ENCODE results near the gene SLC16A7. TPM values are rescaled to one million over a fixed set of nuclear protein-coding genes. Genes with fewer than 3 reads are reported as not detected.

Gene SLC16A7
- total and polyA plus RNA-seq, 9 donors, result 2.0 to 21.9 (median 13.7) TPM

GRCh38 chr12:59574406-59574805, 21.4 kb upstream of the SLC16A7 start:
- no peak for DNase-seq
- H3K9me3 ChIP-seq, result no peaks in the 10 kb centered on the region
- intact Hi-C loops (cut with DNase I), result no loop called here
- no peaks in the 10 kb centered on the region for H3K36me3 ChIP-seq
- no peaks in the 10 kb centered on the region for H3K4me1 ChIP-seq (ENCODE audit: insufficient read depth)
- H3K4me3 ChIP-seq, result no peak overlapping the region
- H3K27ac ChIP-seq, result no peak overlapping the region
- no peaks in the 10 kb centered on the region for H3K27me3 ChIP-seq
- no peak for TF ChIP-seq EP300 (IDR thresholded peaks at IDR 0.05)

GRCh38 chr12:59575826-59576225, 20.0 kb upstream of the SLC16A7 start:
- no peak overlapping the region for H3K4me3 ChIP-seq
- no peaks in the 10 kb centered on the region for H3K36me3 ChIP-seq
- DNase-seq, result no peak
- TF ChIP-seq POLR2A (IDR thresholded peaks at IDR 0.05) (no peak), CTCF (IDR thresholded peaks at IDR 0.05) (no peak), EP300 (IDR thresholded peaks at IDR 0.05) (no peak)
- H3K27me3 ChIP-seq, result no peaks in the 10 kb centered on the region
- H3K4me1 ChIP-seq (ENCODE audit: insufficient read depth), result no peaks in the 10 kb centered on the region
- intact Hi-C loops (cut with DNase I), result no loop called here
- H3K27ac ChIP-seq, result no peak overlapping the region
- H3K9me3 ChIP-seq, result no peaks in the 10 kb centered on the region
- 82 to 93% (median 86%) methylated on average over 2 of the region's 2 CpGs for WGBS, 3 donors

GRCh38 chr12:59578254-59578653, 17.6 kb upstream of the SLC16A7 start:
- no peak overlapping the region for H3K4me3 ChIP-seq
- H3K27ac ChIP-seq, result no peak overlapping the region
- no peaks in the 10 kb centered on the region for H3K27me3 ChIP-seq
- H3K9me3 ChIP-seq, result no peaks in the 10 kb centered on the region
- no peaks in the 10 kb centered on the region for H3K36me3 ChIP-seq
- no peaks in the 10 kb centered on the region for H3K4me1 ChIP-seq (ENCODE audit: insufficient read depth)
- TF ChIP-seq CTCF (IDR thresholded peaks at IDR 0.05) (no peak), EP300 (IDR thresholded peaks at IDR 0.05) (no peak), POLR2A (IDR thresholded peaks at IDR 0.05) (no peak)
- intact Hi-C loops (cut with DNase I), result no loop called here
- 87 to 94% (median 90%) methylated on average over 1 of the region's 1 CpG for WGBS, 3 donors
- DNase-seq, result no peak

GRCh38 chr12:59579631-59580030, 16.2 kb upstream of the SLC16A7 start:
- WGBS, 3 donors, result 83 to 91% (median 91%) methylated on average over 2 of the region's 2 CpGs
- Histone ChIP-seq H3K36me3 (no peaks in the 10 kb centered on the region), H3K9me3 (no peaks in the 10 kb centered on the region), H3K27me3 (no peaks in the 10 kb centered on the region), H3K4me1 (ENCODE audit: insufficient read depth) (no peaks in the 10 kb centered on the region), H3K4me3 (no peak overlapping the region), H3K27ac (no peak overlapping the region)
- intact Hi-C loops (cut with DNase I), result no loop called here
- DNase-seq, result no peak
- no peak for TF ChIP-seq EP300 (IDR thresholded peaks at IDR 0.05)

- Histone ChIP-seq H3K4me3 (no peak overlapping the region), H3K27ac (no peak overlapping the region), H3K36me3 (no peaks in the 10 kb centered on the region), H3K9me3 (no peaks in the 10 kb centered on the region), H3K27me3 (no peaks in the 10 kb centered on the region), H3K4me1 (ENCODE audit: insufficient read depth) (no peaks in the 10 kb centered on the region)
- TF ChIP-seq EP300 (IDR thresholded peaks at IDR 0.05) (no peak), POLR2A (IDR thresholded peaks at IDR 0.05) (no peak)
- WGBS, 3 donors, result 35 to 45% (median 42%) methylated on average over 2 of the region's 2 CpGs
- intact Hi-C loops (cut with DNase I), result no loop called here
- no peak for DNase-seq
Measured at GRCh38 chr12:59580050-59580449, 15.8 kb upstream of the SLC16A7 start.

GRCh38 chr12:59583003-59583712, 12.7 kb upstream of the SLC16A7 start:
- Histone ChIP-seq H3K27ac (no peak overlapping the region), H3K36me3 (no peaks in the 10 kb centered on the region), H3K4me3 (no peak overlapping the region), H3K9me3 (no peaks in the 10 kb centered on the region), H3K27me3 (no peaks in the 10 kb centered on the region), H3K4me1 (ENCODE audit: insufficient read depth) (no peaks in the 10 kb centered on the region)
- intact Hi-C loops (cut with DNase I), result no loop called here
- WGBS, 3 donors, result 69 to 78% (median 74%) methylated on average over 1 of the region's 1 CpG
- DNase-seq, result no peak
- TF ChIP-seq EP300 (IDR thresholded peaks at IDR 0.05) (no peak), CTCF (IDR thresholded peaks at IDR 0.05) (no peak), POLR2A (IDR thresholded peaks at IDR 0.05) (no peak)

Measured in ovary (tissue), 9 donors.